ENCODE results near the gene GMDS. TPM values are rescaled to one million over a fixed set of nuclear protein-coding genes. Genes with fewer than 3 reads are reported as not detected.

Gene GMDS
- total RNA-seq, 1 experiment from 2014 or later: 35.0 TPM

- Mint-ChIP-seq H3K9me3 (peaks cover 4% of the 10 kb centered on the region; the same call in 1 of the 2 replicates), H3K27me3 (ENCODE audit: low read depth) (peaks cover 8% of the 10 kb centered on the region; the same call in 1 of the 2 replicates), H3K4me1 (peaks cover 19% of the 10 kb centered on the region), H3K36me3 (peaks cover 3% of the 10 kb centered on the region), H3K27ac (no peak overlapping the region), H3K4me3 (no peak overlapping the region)
- ChIA-PET CTCF (no interaction called here), POLR2A (no interaction called here)
- DNase-seq (ENCODE audit: low spot score) (no peak), ATAC-seq (no peak)
- TF ChIP-seq ZNF219 (CRISPR knock-in tag; IDR thresholded peaks at IDR 0.05; ENCODE audit: borderline replicate concordance): no peak
- TF ChIP-seq IRF1 (CRISPR knock-in tag; IDR thresholded peaks at IDR 0.05): no peak
- no peak for TF ChIP-seq ZNF671 (CRISPR knock-in tag; IDR thresholded peaks at IDR 0.05)
- no peak for TF ChIP-seq MYBL2 (CRISPR knock-in tag; IDR thresholded peaks at IDR 0.05)
- no peak for TF ChIP-seq GABPB1 (CRISPR knock-in tag; IDR thresholded peaks at IDR 0.05)
- no peak for TF ChIP-seq SMAD4 (CRISPR knock-in tag; IDR thresholded peaks at IDR 0.05)
- no peak for TF ChIP-seq ZNF423 (CRISPR knock-in tag; IDR thresholded peaks at IDR 0.05)
- no peak for TF ChIP-seq ZNF396 (CRISPR knock-in tag; IDR thresholded peaks at IDR 0.05; ENCODE audit: borderline replicate concordance)
- TF ChIP-seq ZNF416 (CRISPR knock-in tag; IDR thresholded peaks at IDR 0.05): no peak
- TF ChIP-seq CBFB (CRISPR knock-in tag; IDR thresholded peaks at IDR 0.05; ENCODE audit: low read depth): no peak
Measured at GRCh38 chr6:2249126-2249525, 3.7 kb upstream of the GMDS start.

- Mint-ChIP-seq H3K4me3 (no peak overlapping the region), H3K36me3 (no peaks in the 10 kb centered on the region), H3K27me3 (ENCODE audit: low read depth) (peaks cover 9% of the 10 kb centered on the region; the same call in 1 of the 2 replicates), H3K4me1 (peaks cover 30% of the 10 kb centered on the region), H3K9me3 (no peaks in the 10 kb centered on the region), H3K27ac (no peak overlapping the region; the same call in 1 of the 2 replicates)
- ATAC-seq (no peak), DNase-seq (ENCODE audit: low spot score) (no peak)
- POLR2A ChIA-PET: no interaction called here
- CTCF ChIA-PET: no interaction called here
- TF ChIP-seq ZNF263 (CRISPR knock-in tag; IDR thresholded peaks at IDR 0.05; ENCODE audit: low read depth) (no peak), ZNF232 (CRISPR knock-in tag; IDR thresholded peaks at IDR 0.05) (no peak), ELF4 (CRISPR knock-in tag; IDR thresholded peaks at IDR 0.05; ENCODE audit: low read depth) (no peak), ZNF281 (CRISPR knock-in tag; IDR thresholded peaks at IDR 0.05) (no peak), GABPB1 (CRISPR knock-in tag; IDR thresholded peaks at IDR 0.05) (no peak), HMGA2 (CRISPR knock-in tag; IDR thresholded peaks at IDR 0.05) (no peak), TEAD1 (CRISPR knock-in tag; IDR thresholded peaks at IDR 0.05) (no peak), FOXK1 (CRISPR knock-in tag; IDR thresholded peaks at IDR 0.05) (no peak), SMAD4 (CRISPR knock-in tag; IDR thresholded peaks at IDR 0.05) (no peak), RELA (CRISPR knock-in tag; IDR thresholded peaks at IDR 0.05; ENCODE audit: borderline replicate concordance) (no peak), CREM (CRISPR knock-in tag; IDR thresholded peaks at IDR 0.05) (no peak), ZNF423 (CRISPR knock-in tag; IDR thresholded peaks at IDR 0.05) (no peak)
- TF ChIP-seq, protein P1, sequence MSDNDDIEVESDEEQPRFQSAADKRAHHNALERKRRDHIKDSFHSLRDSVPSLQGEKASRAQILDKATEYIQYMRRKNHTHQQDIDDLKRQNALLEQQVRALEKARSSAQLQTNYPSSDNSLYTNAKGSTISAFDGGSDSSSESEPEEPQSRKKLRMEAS (CRISPR knock-in tag; IDR thresholded peaks at IDR 0.05): no peak
- TF ChIP-seq, protein P2, sequence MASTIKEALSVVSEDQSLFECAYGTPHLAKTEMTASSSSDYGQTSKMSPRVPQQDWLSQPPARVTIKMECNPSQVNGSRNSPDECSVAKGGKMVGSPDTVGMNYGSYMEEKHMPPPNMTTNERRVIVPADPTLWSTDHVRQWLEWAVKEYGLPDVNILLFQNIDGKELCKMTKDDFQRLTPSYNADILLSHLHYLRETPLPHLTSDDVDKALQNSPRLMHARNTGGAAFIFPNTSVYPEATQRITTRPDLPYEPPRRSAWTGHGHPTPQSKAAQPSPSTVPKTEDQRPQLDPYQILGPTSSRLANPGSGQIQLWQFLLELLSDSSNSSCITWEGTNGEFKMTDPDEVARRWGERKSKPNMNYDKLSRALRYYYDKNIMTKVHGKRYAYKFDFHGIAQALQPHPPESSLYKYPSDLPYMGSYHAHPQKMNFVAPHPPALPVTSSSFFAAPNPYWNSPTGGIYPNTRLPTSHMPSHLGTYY (CRISPR knock-in tag; IDR thresholded peaks at IDR 0.05): no peak
- TF ChIP-seq, protein P3, sequence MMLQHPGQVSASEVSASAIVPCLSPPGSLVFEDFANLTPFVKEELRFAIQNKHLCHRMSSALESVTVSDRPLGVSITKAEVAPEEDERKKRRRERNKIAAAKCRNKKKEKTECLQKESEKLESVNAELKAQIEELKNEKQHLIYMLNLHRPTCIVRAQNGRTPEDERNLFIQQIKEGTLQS (CRISPR knock-in tag; conservative IDR thresholded peaks at IDR 0.05): no peak
Measured at GRCh38 chr6:2247664-2248063, 2.3 kb upstream of the GMDS start.

Data from WTC11 (cell line).